Chondrocyte (in vitro differentiated cells): Measurements from ENCODE around the gene PTPRN2. TPM values are rescaled to one million over a fixed set of nuclear protein-coding genes. Genes with fewer than 3 reads are reported as not detected.

Experiments used
- DNase-seq: peaks from one replicate; pipeline ENCODE4 v3.0.0; 2021; ENCODE audit warnings: mixed read lengths, low spot score
- H3K27ac Mint-ChIP-seq: one replicate; pipeline ENCODE4 v1.8.0; 2021; ENCODE audit warnings: mild to moderate bottlenecking, moderate library complexity, mixed read lengths; ENCODE audit not compliant: unreplicated experiment
- H3K27me3 Mint-ChIP-seq: 2 replicates; pipeline ENCODE4 v1.8.0; 2021; ENCODE audit warnings: low read depth, mixed read lengths
- H3K36me3 Mint-ChIP-seq: 2 replicates; pipeline ENCODE4 v1.8.0; 2021; ENCODE audit warnings: low read depth, mixed read lengths
- H3K4me1 Mint-ChIP-seq: 2 replicates; pipeline ENCODE4 v1.8.0; 2021; ENCODE audit warnings: low read depth, mild to moderate bottlenecking, mixed read lengths
- H3K4me3 Mint-ChIP-seq: one replicate; pipeline ENCODE4 v1.8.0; 2021; ENCODE audit warnings: mild to moderate bottlenecking, moderate library complexity, mixed read lengths; ENCODE audit not compliant: unreplicated experiment
- H3K9me3 Mint-ChIP-seq: 2 replicates; pipeline ENCODE4 v1.8.0; 2021; ENCODE audit warnings: low read depth, mixed read lengths
- CTCF ChIP-seq: fragments of 200-600 bp; sonication (generic); IDR thresholded peaks from 2 replicates; pipeline ENCODE4 v1.5.0; 2021; ENCODE audit warnings: antibody characterized with exemption, mild to moderate bottlenecking, moderate library complexity
- total RNA-seq: library from RNA; stranded (reverse); gene quantifications from 3 replicates; pipeline ENCODE4 v1.2.1, GENCODE V29; 2021

The PTPRN2 gene
- total RNA-seq, 1 donor from 2014 or later, result 0.30 TPM

DNA sequence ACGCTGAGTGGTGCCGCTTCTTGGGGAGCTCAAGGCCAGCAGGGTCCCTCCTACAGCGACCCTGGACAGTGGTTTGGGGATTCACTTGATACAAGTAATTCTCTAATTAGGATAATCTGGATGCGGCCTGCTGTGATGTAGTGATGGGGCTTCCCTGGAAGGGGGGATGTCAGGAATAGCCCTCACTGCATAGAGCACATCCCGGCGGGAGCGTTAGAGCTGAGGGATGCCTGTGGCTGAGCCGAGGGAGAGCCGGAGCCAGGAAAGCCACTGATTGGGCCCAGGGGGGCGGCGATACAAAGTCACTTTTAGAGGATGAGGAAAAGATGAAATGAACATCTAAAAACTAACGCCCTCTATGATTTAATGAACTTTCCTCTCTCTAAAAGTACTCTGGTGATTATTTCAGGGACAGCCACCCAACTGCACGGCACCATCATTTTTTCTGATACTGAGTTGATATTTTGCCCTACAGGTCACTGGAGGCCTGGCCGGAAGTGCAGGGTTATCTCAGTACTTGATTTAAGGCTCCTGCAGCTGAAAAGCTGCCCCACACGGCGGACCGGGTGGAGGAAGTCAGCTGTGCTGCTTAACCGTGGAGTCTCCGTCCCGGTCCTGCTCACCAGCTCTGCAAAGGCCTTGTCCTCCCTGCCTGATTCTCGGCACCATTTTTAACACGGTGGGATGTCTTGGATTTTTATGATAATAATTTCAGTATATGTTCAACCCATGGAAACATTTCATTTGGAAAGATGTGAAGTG lies 732.0 kb downstream of the PTPRN2 start:
- Mint-ChIP-seq H3K9me3 (no peaks in the 10 kb centered on the region), H3K4me1 (peaks cover 7% of the 10 kb centered on the region), H3K27ac (no peak overlapping the region), H3K4me3 (no peak overlapping the region), H3K27me3 (no peaks in the 10 kb centered on the region), H3K36me3 (no peaks in the 10 kb centered on the region)
- DNase-seq, result peak; percentile 72
- no peak for TF ChIP-seq CTCF

GRCh38 chr7:157855016-157855415 lies 732.6 kb downstream of the PTPRN2 start:
- Mint-ChIP-seq H3K36me3 (no peaks in the 10 kb centered on the region), H3K27ac (no peak overlapping the region), H3K27me3 (no peaks in the 10 kb centered on the region), H3K9me3 (no peaks in the 10 kb centered on the region), H3K4me3 (no peak overlapping the region), H3K4me1 (peaks cover 7% of the 10 kb centered on the region)
- TF ChIP-seq CTCF, result no peak
- DNase-seq, result peak; percentile 80

DNA sequence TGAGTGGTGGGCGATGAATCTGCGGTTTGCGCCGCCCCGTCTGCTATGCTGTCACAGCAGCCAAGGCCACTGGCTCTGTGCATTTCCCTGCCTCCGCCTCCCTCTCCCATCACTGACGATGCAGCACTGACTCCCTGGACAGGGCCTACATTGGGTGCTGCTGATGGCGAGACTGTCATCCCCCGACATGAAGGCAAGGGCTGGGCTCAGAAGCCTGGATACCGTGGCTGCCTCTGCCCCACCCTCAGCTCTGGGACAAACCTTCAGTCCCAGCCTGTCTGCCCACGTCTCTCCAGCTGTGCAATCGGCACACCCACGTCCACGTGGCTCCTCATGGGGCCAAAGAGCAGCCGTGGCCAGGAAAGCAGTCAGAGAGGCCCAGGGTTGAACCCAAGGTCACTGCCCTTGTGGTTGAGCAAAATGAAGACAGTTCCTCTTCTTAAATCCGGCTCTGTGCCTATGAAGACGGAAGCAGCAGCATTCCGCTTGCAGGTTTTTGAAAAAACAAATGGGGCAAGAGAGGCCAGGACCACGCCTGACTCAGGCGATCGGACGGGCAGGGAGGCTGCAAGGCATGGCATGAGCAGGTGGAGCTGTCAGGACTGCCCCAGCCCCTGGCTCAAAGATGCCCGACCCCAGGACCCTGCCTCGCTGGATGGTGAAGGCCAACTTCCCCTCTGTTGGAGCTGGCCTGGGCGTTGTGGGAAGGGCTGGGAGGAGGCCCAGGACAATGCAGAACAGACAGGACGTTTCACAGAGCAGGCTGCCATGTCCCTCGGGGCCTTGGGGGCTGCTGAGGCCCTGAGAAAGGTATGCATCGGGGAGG lies 733.3 kb downstream of the PTPRN2 start:
- no peaks in the 10 kb centered on the region for H3K36me3 Mint-ChIP-seq
- H3K27me3 Mint-ChIP-seq, result no peaks in the 10 kb centered on the region
- peaks cover 7% of the 10 kb centered on the region for H3K4me1 Mint-ChIP-seq
- H3K27ac Mint-ChIP-seq, result no peak overlapping the region
- DNase-seq, result peak; percentile 87
- TF ChIP-seq CTCF, result no peak
- no peaks in the 10 kb centered on the region for H3K9me3 Mint-ChIP-seq
- H3K4me3 Mint-ChIP-seq, result no peak overlapping the region

DNA sequence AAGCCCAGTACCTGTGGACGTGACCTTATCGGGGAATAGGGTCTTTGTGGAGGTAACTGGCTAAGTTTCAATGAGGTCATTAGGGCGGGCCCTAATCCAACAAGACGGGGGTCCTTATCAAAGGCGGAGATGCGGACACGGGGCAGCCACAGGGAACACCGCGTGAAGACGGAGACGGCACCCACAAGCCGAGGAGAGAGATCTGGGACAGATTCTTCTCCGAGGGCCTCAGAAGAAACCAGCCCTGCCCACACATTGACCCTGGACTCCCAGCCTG lies 733.9 kb downstream of the PTPRN2 start:
- no peaks in the 10 kb centered on the region for H3K9me3 Mint-ChIP-seq
- no peak overlapping the region for H3K4me3 Mint-ChIP-seq
- peak; percentile 86 for DNase-seq
- no peak for TF ChIP-seq CTCF
- H3K36me3 Mint-ChIP-seq, result no peaks in the 10 kb centered on the region
- H3K27ac Mint-ChIP-seq, result no peak overlapping the region
- H3K4me1 Mint-ChIP-seq, result peaks cover 7% of the 10 kb centered on the region
- H3K27me3 Mint-ChIP-seq, result no peaks in the 10 kb centered on the region

DNA sequence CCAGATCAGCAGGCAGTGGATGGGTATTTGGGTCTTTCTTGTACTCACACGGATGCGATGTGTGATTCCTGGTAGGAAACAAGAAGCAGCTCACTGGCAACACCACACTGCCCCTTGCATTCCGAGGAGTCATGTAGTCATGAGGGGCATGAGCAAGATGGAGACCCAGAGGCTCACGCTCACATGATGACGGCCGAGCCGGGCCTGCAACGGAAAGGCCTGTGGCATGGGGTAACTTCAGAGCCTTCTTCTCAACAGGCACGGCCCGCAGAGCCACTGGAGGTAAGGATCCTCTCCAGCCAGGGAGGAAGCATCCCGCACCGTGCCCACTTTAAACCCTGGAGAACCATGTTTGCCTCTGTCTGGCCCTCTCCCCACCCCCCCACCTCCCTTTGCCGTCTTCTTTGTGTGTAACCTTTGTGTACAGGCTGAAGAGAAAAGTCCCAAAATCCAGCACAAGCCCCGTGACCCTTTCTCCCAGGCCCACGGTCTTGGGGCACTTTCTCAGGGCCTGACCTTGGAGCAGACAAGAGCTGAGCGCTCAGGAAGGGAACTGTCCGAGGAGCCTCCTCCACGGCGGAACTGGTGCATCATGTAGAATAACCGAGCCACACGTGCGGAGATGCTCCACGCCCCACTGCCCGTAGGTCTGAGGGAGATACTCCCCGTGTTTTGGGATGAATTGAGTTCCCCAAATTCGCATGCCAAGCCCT lies 734.4 kb downstream of the PTPRN2 start:
- Mint-ChIP-seq H3K27ac (no peak overlapping the region), H3K27me3 (no peaks in the 10 kb centered on the region), H3K4me3 (no peak overlapping the region), H3K9me3 (no peaks in the 10 kb centered on the region), H3K36me3 (no peaks in the 10 kb centered on the region), H3K4me1 (peaks cover 7% of the 10 kb centered on the region)
- DNase-seq, result peak; percentile 70
- no peak for TF ChIP-seq CTCF
